ENCODE results near the gene LARP4B.

LARP4B gene

GRCh38 chr10:931326-932318, at the start of gene LARP4B:
LARP4B (minus strand) TSS chr10:931705; CDS start chr10:885721, 45,984 bp downstream.
- peak; percentile 98 for DNase-seq

GRCh38 chr10:980468-981093, 49.1 kb upstream of the LARP4B start:
- no peak for DNase-seq

DNA sequence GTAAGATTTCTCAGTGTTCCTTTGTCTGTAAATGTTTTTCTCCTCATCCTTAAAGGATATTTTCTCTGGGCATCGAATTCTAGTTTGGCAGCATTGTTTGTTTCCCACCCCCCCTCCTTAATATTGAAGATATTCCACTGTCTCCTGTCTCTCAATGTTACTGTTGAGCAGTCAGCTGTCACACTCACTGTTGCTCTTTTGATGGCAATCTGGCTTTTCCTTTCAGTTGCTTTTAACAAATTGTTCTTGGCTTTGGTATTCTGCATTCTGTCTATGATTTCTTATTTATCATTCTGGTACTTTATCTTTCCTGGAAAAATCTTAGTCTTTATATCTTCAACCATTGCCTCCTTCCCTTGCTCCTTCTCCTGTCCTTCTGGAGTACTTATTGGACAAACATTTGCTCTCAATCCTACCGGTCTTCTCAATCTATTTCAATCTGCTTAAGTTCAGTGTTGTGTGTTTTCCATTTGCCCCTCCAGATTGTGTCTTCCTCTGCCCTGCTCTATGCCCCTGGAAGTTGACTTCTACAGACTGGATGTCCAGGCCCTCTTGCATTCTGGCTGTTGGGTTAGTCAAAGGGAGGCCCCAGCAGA, 47.4 kb upstream of the LARP4B start:
- DNase-seq, result no peak

GRCh38 chr10:976316-976715, 44.8 kb upstream of the LARP4B start:
- no peak for DNase-seq

DNA sequence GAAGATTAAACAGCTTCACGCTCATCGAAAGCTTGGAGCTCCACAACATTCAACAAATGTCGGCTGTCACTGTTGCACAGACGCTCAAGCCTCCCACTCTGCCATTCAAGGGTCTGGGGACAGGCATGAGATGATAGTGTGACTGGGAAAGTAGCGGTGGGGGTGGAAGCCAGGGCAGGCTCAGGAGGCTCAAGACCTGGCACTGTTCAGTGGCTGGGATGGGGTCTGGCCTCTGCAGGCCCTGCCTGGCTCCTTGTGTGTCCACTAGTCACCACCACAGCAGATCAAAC, 43.2 kb upstream of the LARP4B start:
- no peak for DNase-seq

- no peak for DNase-seq
These were observed 42.7 kb upstream of the LARP4B start for GRCh38 chr10:974038-974784.

DNA sequence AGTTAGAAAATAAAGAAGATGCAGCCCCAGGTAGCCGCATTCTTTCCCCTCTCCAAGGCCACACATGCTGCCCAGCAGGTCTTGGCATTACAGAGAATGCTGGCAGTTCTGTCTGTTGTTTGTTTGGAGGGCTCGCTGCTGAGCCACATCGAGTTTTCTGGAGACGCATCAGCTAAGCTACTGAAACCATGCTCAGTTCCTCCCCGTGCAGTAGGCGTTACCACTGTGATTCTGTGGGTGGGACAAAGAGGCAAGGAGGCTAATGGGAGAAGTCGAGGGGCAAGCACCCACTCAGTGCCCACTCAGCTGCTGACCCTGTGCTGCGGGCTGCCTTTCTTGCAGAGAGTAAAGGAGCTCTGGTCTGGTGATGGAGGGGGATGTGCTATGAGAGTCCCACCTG, 41.3 kb upstream of the LARP4B start:
- no peak for DNase-seq

GRCh38 chr10:971613-972012, 40.1 kb upstream of the LARP4B start:
- no peak for DNase-seq

DNA sequence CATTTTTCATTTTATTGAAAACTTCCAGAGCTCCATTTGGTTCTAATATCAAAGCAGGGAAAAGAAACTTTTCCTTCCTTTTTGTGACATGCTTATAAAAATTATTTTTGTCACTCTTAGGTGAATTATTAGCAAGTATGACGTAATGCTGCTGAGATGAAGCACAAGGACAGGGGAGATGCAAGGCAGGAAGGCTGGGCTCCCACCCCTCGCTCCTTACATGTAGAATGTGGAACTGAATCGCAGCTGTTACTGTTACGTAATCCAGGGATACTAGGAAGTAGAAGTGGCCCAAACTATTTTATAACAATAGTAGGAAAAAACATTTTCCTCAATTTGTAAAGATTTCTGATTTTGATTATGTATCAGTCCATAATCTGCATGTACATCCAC, 39.6 kb upstream of the LARP4B start:
- no peak for DNase-seq

- DNase-seq, result no peak
These were observed 39.0 kb upstream of the LARP4B start for GRCh38 chr10:970311-971149.

DNA sequence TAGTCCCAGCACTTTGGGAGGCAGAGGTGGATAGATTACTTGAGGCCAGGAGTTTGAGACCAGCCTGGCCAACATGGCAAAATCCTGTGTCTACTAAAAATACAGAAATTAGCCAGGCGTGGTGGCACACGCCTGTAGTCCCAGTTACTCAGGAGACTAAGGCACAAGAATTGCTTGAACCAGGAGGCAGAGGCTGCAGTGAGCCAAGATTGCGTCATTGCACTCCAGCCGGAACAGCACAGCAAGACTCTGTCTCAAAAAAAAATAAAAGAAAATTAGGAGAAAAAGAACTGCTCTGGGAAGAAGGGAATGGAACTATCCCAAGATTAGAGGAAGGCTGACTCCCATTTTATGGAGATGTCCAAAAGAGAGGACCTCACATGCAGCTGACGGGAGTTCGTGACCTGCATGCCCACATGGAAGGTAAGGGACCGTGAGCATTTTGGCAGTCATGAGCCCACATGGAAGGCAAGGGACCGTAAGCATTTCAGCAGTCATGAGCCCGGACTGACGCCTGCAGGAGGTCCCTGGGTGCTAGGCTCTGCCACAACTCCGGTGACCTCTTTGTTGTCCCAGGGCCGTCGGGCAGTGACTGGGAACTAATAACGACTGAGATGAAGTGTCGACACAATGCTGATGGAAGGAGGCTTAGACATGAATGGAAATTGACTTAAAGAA, 38.1 kb upstream of the LARP4B start:
- no peak for DNase-seq

GRCh38 chr10:968546-969199, 37.2 kb upstream of the LARP4B start:
- DNase-seq, result no peak

GRCh38 chr10:966466-967235, 35.1 kb upstream of the LARP4B start:
- no peak for DNase-seq

DNA sequence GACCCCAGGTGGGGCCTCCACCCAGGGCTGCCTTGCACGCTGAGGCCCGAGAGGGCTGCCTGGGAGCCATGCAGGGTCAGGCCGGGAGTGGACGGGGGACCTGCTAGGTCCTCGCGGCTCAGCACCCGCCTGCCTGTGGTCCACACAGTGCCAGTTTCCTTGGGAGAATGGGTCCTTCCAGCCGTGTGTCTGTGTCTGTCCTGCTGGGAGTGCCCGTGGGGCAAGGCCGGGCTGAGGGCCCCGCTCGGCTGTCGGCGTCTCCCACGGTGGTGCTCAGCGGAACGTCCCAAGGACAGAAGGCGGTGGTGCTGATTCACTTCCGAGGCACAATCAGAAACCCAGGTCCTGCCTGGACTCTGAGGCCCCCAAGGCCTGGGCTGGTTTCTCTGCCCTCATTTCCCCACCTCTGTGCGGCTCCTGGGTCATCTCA, 33.5 kb upstream of the LARP4B start:
- DNase-seq, result no peak

DNA sequence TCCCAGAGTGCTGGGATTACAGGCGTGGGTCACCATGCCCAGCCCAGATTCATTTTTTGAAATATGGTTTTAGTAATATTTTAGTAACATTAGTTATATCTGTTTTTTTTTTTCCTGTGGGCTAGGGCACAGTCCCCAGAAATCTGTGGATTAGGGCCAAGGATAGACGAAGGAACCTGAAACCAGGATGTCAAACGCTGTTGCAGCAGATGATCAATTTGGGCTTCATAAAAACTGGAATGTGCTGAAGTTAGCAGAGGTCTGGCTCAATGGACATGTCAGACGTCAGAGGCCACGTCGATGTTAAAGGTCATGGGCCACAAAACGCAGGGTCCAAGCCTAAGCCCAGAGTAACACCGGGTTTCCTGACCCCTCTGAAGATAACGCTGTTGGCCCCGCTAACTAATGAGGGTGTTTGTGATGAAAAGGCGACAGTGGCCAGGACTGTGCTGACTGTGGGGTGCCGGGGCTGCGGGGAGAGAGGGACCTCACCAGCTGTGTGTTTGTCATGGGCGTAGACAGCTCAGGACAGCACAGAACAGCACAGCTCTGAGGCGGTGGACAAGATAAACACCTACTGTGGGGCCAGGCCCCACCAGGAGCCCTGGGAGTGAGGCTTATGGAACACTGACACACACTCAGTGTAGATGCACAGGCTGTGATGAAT, 32.9 kb upstream of the LARP4B start:
- DNase-seq, result no peak

DNA sequence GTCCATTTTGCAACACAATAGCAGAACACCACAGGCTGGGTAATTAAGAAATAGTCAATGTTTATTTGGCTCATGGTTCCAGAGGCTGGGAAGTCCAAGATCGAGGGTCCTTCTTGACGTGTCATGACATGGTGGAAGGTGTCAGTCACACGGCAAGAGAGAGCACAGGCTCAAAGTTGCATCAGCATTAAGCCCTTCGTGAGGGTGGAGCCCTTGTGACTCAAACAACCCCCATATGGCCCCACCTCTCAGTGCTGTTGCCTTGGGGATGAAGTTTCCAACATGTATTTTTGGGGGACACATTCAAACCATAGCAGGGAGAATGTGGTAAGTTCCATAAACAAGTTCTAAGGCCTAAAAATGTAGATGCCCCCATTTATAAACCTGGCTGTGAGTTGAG, 32.1 kb upstream of the LARP4B start:
- no peak for DNase-seq

DNA sequence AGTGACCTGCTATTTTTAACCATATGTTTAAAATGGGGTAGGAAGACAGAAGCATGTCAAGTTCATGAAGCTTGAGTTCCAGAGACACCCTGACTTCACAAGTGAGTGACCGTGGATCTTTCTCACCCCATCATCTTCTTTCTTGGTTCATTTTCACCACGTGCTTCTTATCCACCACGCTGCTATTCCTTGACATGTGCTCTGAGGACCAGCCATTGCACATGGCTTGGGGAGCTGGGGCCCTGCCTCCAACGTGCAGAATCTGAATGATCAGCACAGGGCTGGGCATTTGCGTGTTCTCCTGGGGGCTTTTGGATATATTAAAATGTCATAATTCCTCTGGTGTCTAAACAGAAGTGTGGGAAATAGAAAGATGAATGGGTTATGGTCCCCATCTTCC, 31.7 kb upstream of the LARP4B start:
- DNase-seq, result no peak

GRCh38 chr10:962342-962741, 30.8 kb upstream of the LARP4B start:
- no peak for DNase-seq

DNA sequence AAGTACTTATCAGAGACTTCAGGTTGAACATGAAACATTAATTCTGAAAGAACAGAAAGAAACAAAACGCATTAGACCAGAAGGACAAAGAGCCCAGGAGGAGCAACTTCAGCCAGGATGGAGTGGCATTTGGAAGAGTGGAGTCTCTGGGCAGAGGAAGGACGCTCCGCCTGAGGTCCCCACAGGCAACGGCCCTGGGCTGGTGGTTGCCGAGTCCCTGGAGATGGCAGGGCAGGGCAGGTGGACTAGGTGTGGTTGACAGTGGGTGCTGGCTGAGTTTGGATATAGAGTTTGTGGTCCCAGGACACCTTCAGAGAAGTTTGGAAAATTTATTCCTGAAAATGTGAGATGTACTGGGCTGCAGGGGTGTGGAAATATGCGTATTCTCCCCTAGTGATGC, 27.4 kb upstream of the LARP4B start:
- no peak for DNase-seq

GRCh38 chr10:958106-958505, 26.6 kb upstream of the LARP4B start:
- no peak for DNase-seq
